ENCODE results near the gene FOXO6. TPM values are rescaled to one million over a fixed set of nuclear protein-coding genes. Genes with fewer than 3 reads are reported as not detected.

FOXO6 gene
- total and polyA plus RNA-seq, 2 donors (not counting 1 experiment from before 2014, with no cell fraction given), result 0.06 to 0.15 TPM

DNA sequence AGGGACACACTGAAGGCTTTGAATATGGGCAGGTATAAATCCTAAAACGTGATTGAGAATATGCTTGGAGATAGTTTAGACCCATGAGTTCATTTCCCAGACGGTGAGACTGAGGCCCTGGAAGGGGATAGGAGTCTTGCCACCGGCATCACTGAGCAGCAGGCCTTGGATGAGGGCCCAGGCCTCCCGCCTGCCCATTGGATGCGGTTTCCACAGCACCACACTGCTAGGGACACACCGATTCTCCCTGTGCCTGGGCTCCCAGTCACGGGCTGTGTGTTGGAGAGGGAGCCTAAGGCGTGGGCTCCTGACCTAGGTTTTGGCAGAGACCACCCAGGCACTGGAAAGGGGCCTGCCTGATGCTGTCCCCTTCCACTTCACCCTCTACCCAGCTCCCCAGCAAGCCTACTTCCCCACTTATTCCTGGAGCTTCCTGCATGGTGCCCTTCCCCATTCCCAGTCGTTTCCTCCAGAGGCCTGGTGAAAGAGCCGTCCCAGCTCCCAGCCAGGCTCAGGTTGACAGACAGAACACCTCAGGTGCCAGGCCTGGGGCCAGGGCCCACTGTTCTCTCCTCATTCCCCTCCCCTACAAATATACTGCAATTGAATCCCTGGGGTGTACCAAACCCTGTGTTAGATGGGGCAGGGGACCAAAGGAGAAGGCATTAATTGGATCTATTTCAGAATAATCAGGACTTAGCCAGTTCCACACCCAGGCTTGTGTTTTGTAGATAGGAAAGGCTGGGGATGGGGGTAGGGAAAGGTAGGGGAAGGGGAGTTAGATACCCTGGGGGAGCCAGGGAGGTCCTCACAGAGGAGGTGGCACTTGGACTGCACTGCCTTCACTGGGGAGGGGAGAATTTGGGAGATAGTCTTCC is 3.4 kb downstream of the FOXO6 start:
- Histone ChIP-seq H3K4me3 (ENCODE audit: control extremely low read depth in 1 of 5, extremely low read depth in 1 of 5, insufficient read depth in 1 of 5, low read depth in 2 of 5, low read length in 4 of 5) (no peak overlapping the region), H3K4me1 (ENCODE audit: control insufficient read depth in 2 of 2, insufficient read depth in 2 of 2, low read length in 2 of 2) (peaks cover 34 to 36% of the 10 kb centered on the region in 2 donors), H3K4me2 (replicated peaks; ENCODE audit: low read depth, low read length, poor library complexity, severe bottlenecking) (no peak overlapping the region), H3K79me2 (ENCODE audit: control insufficient read depth, insufficient read depth, low read length) (no peaks in the 10 kb centered on the region), H3K36me3 (replicated peaks in 1 of 2; ENCODE audit: control extremely low read depth in 1 of 2, control insufficient read depth in 1 of 2, extremely low read depth in 1 of 2, insufficient read depth in 2 of 2, low read length in 1 of 2) (no peaks in the 10 kb centered on the region), H3K9me3 (ENCODE audit: control extremely low read depth in 1 of 3, control insufficient read depth in 2 of 3, insufficient read depth in 1 of 3, low read length in 2 of 3) (peaks cover 0 to 8% (median 0%) of the 10 kb centered on the region in 3 donors), H3K27ac (ENCODE audit: low read length in 2 of 2) (no peak overlapping the region), H4K20me1 (ENCODE audit: control insufficient read depth, insufficient read depth, low read length, poor library complexity, severe bottlenecking) (peaks cover 5% of the 10 kb centered on the region), H3K27me3 (replicated peaks in 1 of 4; ENCODE audit: control extremely low read depth in 1 of 4, control insufficient read depth in 3 of 4, insufficient read depth in 4 of 4, low read length in 3 of 4) (peaks cover 0 to 63% (median 26%) of the 10 kb centered on the region in 4 experiments), H2AFZ (ENCODE audit: insufficient read depth, low read depth, low read length, poor library complexity, severe bottlenecking) (no peak overlapping the region), H3K9ac (ENCODE audit: low read length) (no peak overlapping the region)
- ATAC-seq (ENCODE audit: low read depth), result no peak
- H3K27ac Mint-ChIP-seq, result no peak overlapping the region
- DNase-seq, result no peak
- H3K4me1 Mint-ChIP-seq, result peaks cover 32% of the 10 kb centered on the region
- ChIA-PET CTCF (no interaction called here), POLR2A (no interaction called here)
- intact Hi-C loops (cut with micrococcal nuclease), result loop anchor here (5.0 kb wide), 1 partner anchor 122 kb away; the partner anchor contains the start of gene SCMH1
- H3K9me3 Mint-ChIP-seq (ENCODE audit: insufficient read depth), result no peaks in the 10 kb centered on the region
- 83% methylated on average over 9 of the region's 10 CpGs for WGBS (ENCODE audit: insufficient coverage)
- no peak for TF ChIP-seq EZH2 (IDR thresholded peaks at IDR 0.05; ENCODE audit: borderline replicate concordance, insufficient read depth, low read depth, low read length, poor library complexity, severe bottlenecking)
- TF ChIP-seq, protein P1, sequence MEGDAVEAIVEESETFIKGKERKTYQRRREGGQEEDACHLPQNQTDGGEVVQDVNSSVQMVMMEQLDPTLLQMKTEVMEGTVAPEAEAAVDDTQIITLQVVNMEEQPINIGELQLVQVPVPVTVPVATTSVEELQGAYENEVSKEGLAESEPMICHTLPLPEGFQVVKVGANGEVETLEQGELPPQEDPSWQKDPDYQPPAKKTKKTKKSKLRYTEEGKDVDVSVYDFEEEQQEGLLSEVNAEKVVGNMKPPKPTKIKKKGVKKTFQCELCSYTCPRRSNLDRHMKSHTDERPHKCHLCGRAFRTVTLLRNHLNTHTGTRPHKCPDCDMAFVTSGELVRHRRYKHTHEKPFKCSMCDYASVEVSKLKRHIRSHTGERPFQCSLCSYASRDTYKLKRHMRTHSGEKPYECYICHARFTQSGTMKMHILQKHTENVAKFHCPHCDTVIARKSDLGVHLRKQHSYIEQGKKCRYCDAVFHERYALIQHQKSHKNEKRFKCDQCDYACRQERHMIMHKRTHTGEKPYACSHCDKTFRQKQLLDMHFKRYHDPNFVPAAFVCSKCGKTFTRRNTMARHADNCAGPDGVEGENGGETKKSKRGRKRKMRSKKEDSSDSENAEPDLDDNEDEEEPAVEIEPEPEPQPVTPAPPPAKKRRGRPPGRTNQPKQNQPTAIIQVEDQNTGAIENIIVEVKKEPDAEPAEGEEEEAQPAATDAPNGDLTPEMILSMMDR (IDR thresholded peaks at IDR 0.05), result no peak
- H3K4me3 Mint-ChIP-seq, result peak overlapping the region; percentile 42
- H3K27me3 Mint-ChIP-seq, result peaks cover 40% of the 10 kb centered on the region

DNA sequence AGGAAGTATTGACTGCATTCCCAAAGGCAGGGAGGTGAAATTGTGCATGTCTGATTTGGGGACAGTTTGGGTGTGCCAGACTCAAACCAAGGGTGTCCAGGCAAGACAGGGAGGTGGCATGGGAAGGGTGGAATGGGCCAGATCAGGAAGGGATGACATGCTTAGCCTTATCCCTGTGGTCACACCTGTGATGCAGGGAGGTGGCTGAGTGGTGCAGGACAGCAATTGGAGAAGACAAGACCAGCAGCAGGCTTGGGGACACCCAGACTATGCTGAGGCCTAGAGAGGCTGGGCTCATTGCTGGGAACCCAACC is 4.0 kb downstream of the FOXO6 start:
- DNase-seq (peak; percentile 35), ATAC-seq (ENCODE audit: low read depth) (no peak)
- H4K20me1 ChIP-seq (ENCODE audit: control insufficient read depth, insufficient read depth, low read length, poor library complexity, severe bottlenecking), result peaks cover 5% of the 10 kb centered on the region
- H3K9ac ChIP-seq (ENCODE audit: low read length), result no peak overlapping the region
- H3K27ac ChIP-seq (ENCODE audit: low read length in 2 of 2), result no peak overlapping the region
- H3K4me1 ChIP-seq (ENCODE audit: control insufficient read depth in 2 of 2, insufficient read depth in 2 of 2, low read length in 2 of 2), result peaks cover 34% of the 10 kb centered on the region in 2 donors
- H3K4me3 Mint-ChIP-seq, result peak overlapping the region; percentile 42
- H3K27ac Mint-ChIP-seq, result no peak overlapping the region
- H3K79me2 ChIP-seq (ENCODE audit: control insufficient read depth, insufficient read depth, low read length), result no peaks in the 10 kb centered on the region
- ChIA-PET CTCF (no interaction called here), POLR2A (no interaction called here)
- no peak overlapping the region for H3K4me2 ChIP-seq (replicated peaks; ENCODE audit: low read depth, low read length, poor library complexity, severe bottlenecking)
- no peak overlapping the region for H3K4me3 ChIP-seq (ENCODE audit: control extremely low read depth in 1 of 5, extremely low read depth in 1 of 5, insufficient read depth in 1 of 5, low read depth in 2 of 5, low read length in 4 of 5)
- peaks cover 38% of the 10 kb centered on the region for H3K27me3 Mint-ChIP-seq
- H3K4me1 Mint-ChIP-seq, result peaks cover 29% of the 10 kb centered on the region
- no peaks in the 10 kb centered on the region for H3K36me3 ChIP-seq (replicated peaks in 1 of 2; ENCODE audit: control extremely low read depth in 1 of 2, control insufficient read depth in 1 of 2, extremely low read depth in 1 of 2, insufficient read depth in 2 of 2, low read length in 1 of 2)
- TF ChIP-seq, protein P1 (IDR thresholded peaks at IDR 0.05), result no peak
- no peak for TF ChIP-seq EZH2 (IDR thresholded peaks at IDR 0.05; ENCODE audit: borderline replicate concordance, insufficient read depth, low read depth, low read length, poor library complexity, severe bottlenecking)
- peaks cover 0 to 8% (median 0%) of the 10 kb centered on the region in 3 donors for H3K9me3 ChIP-seq (ENCODE audit: control extremely low read depth in 1 of 3, control insufficient read depth in 2 of 3, insufficient read depth in 1 of 3, low read length in 2 of 3)
- no peak overlapping the region for H2AFZ ChIP-seq (ENCODE audit: insufficient read depth, low read depth, low read length, poor library complexity, severe bottlenecking)
- H3K9me3 Mint-ChIP-seq (ENCODE audit: insufficient read depth), result no peaks in the 10 kb centered on the region
- peaks cover 0 to 63% (median 26%) of the 10 kb centered on the region in 4 experiments for H3K27me3 ChIP-seq (replicated peaks in 1 of 4; ENCODE audit: control extremely low read depth in 1 of 4, control insufficient read depth in 3 of 4, insufficient read depth in 4 of 4, low read length in 3 of 4)
- intact Hi-C loops (cut with micrococcal nuclease), result no loop called here

Measured in B cell (primary cell).